ENCODE results near the gene SMIM32.

The SMIM32 gene

DNA sequence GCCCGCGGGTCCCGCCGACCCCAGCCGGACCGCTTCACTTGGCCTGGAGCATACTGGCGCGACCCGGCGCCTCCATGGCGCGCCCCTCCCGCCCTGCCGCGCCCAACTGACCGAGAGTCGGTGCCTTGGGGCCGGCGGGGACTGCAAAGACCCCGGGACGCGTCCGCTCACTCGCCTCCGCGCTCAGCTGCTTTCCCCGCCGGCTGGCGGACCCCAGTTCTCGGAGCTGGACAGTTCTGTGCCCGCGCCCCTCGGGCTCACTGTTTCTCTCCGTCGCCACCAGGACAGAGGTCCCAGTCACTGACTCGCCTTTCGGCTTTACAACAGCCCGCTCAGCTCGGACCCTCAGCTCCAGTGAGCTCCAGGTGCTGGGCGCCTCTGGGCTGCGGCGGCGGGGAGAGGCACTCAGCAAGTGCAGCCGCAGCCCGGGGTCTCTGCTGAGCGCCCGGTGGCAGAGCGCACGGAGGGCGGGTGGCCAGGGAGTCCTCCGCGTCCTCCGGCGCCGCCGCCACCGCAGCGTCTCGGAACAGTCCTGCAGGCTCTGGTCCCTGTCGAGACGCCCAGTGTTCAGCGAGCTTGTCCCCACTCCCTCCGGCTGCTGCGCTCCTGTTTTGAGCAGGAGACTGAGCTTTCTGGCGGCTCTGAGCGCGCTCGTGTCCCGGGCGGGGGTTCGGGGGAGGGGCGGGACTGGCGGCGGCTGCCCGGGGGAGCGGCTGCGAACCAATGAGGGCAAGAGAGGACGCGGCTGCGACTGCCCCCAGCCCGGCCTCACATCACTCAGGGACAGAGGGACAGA, at the start of gene SMIM32:
Gene SMIM32, minus strand, starts transcription at position 637 of the 796 bp plus-strand sequence. CDS start 638 bp downstream, outside the sequence.
- DNase-seq: no peak

DNA sequence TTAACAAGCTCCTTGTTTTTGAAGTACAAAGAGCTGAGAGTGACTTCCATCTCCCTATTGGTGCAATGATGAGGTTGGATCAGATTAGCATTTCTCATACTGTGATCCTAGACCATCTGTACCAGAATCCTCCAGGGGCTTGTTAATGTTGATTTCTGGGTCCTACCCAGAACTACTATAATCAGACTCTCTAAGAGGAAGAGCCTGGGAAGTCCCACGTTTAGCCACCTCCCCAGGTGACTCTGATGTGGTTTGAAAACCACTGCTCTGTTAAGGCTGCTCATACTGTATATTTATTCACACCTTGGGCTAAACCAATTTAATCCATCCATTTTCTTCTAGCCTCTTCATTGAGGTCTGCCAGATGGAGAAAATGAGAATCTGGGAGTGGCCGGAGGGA, 49.6 kb upstream of the SMIM32 start:
- no peak for DNase-seq

DNA sequence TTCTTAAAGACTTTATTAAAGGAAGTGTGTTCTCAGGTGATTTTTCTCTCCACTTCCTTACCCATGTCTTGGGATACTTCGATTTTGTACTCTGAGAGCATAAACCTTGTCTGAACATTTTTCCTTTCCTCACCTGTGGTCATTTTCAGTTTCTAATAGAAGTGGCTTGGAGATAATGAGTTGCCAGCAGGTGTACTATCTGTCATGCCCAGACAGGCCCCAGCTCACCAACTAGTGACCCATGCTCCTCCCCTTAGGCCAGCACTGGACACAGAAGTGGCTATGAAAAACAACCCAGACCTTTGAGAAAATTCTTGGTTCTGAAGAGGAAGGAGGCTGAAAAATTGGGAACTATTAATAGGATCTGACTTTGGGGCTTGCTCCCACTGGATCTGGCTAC, 49.2 kb upstream of the SMIM32 start:
- DNase-seq: no peak

DNA sequence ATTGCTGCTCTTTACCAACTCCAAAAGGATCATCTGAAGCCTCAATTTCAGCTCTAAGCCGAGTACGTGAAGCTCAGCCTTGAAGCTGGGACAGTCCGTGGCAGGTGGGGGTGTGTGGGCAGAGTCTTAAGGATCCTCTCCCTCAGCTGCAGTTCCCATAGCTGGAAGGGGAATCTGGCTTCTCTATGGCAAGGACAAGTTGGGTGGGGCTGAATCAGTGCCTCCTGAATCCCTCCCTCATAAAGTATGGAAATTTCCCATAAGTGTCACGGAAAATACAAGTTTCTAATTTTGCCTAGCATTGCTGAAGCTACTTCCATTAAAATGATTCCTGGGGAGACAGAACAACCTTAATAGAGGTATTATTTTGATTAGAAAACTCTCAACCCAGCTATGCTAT, 47.9 kb upstream of the SMIM32 start:
- DNase-seq: no peak

DNA sequence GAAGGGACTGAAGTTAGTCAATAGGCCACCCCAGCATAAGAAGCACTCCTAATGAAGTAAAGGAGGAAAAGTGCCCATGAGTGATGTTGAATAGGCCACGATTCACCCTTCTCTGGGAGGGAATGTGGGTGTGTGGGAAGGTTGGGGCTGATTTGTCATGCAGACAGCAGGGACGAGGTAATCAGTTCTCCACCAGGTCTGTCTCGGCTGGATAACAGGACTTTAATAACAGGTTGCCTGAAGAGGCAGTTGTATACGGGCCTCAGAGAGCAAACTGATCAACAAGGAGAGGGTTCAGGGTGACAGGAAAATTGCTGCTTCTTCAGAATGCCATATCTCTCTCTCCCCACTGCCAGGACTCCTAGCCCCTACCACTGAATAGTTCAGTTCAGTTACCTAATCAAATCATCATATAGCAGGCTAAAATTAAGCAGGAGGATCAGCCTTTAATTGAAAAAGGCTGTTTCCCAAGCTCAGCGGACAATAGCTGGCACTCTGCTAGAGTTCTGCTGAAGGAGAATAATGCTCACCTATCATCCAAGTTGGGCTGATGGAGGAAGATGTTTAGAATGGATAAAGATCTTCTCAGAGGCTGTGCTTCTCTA, 43.6 kb upstream of the SMIM32 start:
- DNase-seq: no peak

DNA sequence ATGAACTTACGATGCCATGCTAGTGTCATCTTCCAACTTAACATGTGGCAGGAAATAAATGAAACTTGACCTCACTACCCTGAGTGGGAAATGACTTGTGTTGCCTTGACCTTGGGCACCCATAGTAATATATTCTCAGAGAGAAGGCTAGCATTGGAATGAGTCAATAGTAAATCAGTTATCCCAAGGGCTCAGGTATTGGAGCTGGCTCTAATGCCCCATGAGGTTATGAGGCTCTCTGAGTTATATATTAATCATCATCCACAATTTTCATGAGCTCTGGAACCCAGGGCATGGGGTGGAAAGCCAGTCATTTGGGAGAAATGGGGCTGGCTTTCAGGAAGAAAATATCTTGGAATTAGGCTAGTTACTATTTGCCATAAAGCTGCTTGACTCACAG, 42.4 kb upstream of the SMIM32 start:
- no peak for DNase-seq

DNA sequence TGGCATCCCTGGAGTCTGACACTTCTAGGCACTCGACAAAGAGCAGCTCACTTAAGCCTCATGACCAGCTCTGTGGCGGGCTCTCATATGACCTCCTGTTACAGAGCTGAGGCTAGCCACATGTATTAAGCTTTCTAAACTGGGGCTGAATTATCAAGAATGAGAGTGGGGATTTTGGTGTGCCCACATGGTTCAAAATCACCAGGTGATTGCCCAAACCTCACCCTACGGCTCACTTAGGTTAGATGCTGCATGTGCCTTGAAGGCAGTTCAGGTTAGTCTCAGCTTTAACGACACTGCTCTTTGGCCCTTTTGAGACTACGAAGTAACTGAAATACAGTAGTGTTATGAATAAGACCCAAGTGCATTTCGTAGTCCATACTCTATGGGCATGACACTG, 39.4 kb upstream of the SMIM32 start:
- no peak for DNase-seq

DNA sequence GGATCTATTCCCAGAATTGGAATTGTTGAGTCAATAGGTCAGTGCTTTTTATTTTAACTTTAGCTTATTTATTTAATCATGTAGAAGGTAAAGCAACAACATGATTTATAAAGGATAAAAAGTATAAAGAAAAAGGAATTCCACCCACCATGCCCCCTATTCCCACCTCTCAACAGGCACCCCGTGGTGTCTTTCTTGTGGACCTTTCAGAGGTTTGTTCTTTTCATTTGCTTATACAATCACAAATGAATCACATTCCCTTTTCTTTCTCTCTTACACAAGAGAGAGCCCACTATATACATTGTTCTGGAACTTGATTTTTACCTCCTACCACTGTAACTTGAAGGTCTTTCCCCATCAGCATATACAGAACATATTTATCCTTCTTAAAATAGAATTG, 37.2 kb upstream of the SMIM32 start:
- no peak for DNase-seq

DNA sequence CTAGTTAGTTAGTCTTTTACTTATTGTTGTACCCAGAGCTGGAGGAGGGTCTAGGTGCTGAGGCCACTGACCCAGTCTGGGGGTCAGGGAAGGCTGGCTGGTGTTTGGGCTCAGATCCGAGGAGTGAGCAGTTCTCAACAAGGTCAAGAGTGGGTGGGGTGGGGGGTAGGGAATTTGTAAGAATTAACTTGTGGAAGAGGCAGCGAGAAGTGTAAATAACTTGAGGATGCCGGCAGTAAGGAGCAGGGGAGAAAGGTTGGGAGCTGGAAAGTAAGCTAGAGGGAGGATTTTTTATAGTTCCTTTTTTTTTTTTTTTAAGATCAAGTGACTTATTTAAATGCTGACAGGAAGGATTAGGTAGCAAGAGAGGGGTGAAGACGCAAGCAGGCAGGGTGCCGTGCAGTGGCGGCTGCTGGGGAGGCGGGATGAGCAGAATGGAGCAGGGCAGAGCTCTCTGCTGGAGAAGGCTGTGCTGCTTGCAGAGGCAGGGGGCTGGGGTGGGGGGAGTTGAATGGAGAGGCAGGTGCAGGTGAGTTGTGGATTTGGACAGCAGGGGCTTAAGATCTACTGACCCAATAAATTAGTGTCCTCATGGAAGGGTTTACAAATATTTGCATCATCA, 35.3 kb upstream of the SMIM32 start:
- no peak for DNase-seq

DNA sequence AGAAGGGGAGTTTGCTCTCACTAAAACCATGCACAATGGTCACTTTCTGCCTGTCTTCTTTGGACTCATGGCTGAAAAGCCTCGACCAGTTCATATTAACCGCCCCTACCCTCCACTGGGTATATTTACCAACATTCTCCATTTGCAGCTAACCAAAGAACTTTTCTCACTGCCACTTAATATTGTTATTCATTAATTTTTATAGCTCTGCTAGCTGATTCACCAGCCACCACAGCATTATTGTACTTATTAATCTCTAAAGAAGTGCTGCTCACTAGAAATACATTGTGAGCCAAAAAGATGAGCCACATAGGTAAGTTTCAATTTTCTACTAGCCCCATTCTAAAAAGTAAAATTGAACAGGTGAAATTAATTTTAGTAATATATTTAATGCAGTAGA, 33.4 kb upstream of the SMIM32 start:
- DNase-seq: no peak

DNA sequence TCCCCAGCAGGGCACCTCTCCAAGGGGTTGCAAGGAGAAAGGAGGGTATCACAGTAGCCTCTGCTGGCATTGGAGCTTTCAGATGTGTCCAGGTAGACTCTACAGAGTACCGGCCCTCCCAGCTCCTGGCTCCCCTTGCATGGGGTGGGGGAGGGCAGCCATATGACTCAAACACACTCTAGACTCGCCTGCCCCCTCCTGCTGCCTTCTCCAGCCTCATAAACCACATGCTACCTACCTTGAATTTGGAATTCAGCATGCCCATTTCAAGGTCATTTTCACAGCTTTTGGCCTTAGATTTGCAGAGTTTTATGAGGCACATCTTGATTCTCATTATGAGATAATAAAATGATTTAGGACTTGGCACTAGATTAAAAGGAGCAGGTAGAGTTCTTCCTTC, 32.8 kb upstream of the SMIM32 start:
- no peak for DNase-seq

DNA sequence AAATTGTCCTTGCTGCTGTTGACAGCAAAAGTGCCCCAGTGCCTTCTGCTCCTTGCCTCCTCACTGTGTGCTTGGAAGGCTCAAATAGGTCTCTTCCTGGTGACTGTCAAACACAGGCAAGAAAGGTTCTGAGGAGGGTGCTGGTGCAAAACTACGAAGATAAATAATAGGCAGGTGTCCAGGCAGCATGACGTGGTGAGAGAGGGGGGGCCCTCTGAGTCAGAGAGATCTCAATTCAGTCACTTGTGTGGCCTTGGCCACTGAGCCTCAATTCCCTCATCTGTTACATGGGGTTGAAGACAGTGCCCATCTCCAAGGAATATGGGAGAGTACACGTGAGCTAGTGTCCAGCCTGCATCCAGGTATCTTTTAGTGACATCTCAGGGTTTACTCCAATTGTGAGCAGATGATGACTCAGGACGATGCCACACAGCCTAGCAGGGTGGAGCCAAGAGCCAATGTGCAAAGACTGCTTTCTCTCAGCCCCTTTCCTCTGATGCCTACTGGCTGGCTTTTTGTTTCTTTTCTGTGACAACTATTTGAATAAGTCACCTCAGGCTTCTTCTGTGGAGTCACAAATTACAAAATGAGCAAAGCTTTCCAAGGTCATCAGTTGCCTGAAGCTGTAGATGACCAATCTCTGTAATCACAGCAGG, 29.7 kb upstream of the SMIM32 start:
- no peak for DNase-seq

DNA sequence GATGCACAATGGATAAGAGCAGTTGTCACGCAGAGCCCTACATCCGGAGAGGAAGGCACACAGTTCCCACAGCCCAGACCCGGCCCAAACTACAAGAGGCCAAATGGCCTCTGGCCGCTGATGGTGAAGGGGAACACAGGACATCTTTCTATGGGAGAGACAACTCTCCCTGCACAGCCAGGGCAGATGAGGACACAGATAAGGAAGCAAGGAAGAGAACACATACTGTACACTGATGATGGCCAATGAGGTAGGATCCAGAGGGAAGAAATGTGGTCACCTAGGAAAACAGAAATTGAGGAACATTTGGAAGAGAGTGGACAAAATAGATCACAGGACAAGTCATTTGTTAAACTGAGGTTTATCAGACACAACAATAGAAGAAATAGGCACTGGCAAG, 28.4 kb upstream of the SMIM32 start:
- DNase-seq: no peak

DNA sequence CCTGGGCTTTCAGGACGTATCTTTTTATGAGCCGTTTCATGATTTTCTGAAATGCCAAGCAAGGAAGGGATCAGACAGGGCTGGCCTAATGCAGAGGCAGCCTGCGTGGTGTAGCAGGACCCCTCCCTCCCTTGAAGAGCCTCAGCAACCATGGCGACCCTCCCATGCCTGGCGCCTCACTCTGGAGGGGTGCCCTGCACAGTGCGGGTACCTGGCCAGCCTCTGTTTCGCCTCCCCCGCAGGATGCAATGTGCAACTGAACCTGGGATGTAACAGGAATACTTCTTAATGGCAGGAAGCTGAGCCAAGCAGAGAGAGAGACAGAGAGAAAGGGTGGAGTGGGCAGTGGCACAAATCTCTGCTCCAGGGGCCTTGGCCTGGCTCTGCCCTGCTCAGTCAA, 23.3 kb upstream of the SMIM32 start:
- no peak for DNase-seq

DNA sequence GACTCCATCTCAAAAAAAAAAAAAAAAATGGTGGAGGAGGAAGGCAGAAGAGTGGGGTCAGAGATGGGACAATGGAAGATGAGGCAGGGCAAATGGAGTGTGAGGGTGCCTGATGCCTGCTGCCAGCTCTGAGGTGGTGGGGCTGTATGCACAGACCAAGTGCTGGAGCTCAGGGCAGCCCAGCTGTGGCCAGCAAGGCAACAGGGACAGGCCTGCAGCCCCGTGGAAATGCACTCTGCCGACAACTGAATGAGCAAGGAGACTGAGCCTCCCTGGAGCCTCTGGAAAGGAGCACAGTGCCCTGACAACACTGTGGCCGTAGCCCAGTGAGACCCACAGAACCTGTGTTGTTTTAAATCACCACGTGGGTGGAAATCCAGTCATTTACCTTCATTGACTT, 22.9 kb upstream of the SMIM32 start:
- no peak for DNase-seq

DNA sequence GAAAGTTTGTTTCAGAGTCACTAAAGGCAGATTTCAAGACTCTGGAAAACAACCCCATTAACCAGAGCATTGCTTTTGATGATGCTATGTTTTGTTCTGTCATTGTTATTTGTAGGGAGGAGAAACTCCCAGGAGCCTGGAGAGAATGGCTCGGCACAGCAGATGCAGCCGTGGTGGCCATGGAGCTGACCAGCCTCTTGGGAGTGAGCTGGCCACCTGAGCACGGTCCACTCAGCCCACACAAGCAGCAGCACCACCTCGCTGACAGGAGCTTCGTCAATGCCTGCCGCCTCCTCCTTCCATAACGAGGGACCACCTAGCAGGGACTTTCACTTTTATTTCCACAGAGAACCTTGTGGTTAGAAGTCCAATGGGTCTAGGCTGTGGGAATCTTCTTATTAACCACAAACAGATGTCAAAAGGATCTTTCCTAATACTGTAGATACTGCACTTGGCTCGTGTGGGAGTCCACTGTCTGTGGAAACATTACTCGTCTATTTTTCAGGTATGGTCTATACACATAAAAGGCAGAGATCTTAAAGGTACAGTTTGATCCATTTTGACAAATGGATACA, 21.0 kb upstream of the SMIM32 start:
- DNase-seq: no peak

DNA sequence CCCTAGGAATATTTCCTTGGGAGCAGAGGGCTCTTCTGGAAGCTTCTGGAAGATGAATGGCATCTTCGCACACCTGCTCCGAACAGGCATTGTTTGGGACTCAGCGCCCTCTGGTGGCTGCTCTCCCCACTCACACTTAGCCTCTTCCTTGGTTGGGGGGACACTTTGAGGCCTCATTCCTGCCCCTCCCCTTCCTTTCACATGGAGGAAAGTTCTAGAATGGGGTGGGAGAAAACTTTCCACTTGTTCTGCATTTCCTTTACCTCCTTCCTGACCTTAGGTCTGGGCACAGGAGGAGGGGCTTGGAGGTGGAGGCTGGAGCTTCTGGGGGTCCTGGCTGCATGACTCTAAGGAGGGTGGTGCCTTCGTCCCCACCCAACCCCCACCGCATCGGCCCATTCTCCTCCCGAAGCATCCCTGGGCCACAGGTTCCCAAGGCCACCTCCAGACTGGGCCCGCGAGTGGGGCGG, 19.3 kb upstream of the SMIM32 start:
- peak; percentile 43 for DNase-seq

DNA sequence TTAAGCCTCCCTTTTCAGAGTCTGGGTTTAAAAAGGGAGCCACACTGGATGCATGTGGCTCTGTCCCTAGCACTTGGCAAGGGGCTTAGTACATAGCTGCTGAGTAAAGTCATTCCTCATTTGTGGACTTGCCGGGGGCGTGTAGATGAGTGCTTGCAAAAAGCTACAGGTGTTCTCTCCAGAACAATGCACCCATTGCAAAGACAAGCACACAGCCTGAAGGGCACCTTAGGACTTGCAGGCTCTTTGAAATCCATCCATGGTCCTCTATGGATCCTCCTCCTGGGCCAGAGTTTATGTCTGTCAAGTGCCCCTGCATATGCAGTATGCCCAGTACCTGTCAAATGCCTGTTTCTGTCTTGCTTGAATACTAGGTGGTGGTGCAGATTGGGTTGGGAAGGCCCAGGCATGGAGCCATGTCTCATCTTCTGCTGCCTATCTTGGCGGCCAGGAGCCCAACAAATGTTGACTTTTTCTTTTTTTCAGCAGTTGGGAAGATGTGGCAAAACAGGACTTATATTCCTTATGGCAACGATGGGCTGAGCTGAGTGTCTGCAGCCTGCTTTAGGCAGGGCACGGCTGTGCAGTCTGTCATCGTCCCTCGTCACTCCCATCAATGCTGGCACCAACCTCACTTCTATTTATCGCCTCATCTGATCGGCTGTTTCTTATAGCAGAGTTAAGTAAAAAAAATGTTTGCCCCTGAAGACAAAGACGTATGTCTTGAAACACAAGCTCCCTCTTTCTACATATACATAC, 18.5 kb upstream of the SMIM32 start:
- no peak for DNase-seq

DNA sequence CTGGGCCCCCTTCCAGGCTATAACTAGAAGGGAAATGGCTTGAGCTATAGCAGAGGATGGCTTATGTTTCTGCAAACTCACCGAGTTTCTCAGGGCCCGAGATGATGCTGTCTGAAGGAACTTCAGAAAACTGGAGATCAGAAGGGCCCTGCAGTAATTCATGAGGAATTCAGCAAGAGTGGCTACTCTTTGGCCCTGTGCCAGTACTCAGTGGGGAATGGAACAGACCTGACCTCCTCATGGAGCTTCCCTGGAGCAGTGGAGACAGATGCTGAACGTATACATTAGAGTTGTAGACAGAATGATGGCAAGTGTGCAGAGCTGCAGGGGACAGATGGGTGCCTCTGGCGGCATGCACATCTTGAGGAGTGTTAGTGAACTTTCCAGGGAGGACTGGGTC, 17.3 kb upstream of the SMIM32 start:
- DNase-seq: no peak

DNA sequence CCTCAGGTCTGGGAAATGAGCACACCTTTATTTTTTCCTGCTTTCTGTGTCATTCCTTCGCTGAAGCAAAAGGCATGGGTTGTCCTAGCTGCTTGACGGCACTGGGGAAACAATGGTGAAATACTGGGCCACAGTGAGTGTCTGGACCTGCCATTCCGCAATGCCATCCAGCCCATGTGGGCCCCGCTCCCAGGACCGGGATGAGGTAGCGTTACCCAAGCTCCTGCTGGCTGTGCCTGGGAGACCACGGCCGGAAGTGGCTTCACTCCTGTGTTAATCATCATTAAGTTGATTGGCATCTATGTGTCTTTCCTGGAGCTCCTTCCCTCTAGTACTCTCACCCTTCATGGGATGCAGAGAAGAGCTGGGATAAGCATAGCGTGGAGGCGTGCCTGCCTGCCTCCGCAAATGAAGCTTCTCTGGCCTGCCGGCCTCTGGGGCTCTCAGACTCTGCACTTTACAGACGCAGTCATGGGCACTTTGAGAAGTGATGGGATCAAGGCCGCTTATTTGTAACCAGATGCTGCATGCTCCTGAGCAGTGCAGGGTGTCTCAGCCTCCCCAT, 16.5 kb upstream of the SMIM32 start:
- no peak for DNase-seq

DNA sequence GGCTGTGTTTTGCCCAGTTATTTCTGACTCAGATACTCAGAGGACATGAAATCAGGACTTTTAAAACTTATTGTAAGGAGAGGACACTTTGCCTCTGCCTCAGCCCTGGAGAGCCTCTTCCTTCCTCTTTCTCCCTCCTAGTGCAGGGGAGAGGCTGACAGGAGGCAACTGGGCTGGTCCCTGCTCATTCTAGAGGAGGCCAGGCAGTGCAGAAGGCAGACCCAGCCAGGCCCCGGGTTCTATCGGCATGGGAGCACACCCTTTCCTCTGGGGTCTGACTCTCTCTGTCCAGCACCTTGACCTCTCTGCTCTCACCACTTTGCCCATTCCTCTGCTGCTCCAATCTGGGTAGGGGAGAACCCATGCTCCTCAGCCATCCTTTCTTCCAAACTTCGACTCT, 16.0 kb upstream of the SMIM32 start:
- no peak for DNase-seq

DNA sequence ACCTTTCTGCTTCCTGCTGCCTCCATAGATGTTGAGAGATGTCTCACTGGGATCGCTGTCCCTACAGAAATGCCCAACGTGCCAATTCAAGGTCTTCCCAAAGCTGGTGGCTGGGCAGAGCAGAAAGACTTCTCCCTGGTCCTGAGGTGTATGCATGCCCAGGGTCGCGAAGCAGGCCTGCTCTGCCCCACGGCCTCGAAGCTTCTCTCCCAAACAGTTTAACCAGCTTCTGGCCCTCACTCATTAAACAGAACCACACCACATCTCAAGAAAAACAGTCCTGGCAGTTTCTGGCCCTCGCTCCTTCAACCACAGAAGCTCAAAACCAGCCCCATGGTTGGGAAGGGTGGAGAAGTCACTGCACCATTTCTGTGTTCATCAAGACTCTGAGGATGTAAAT, 14.7 kb upstream of the SMIM32 start:
- no peak for DNase-seq

All from activated CD8-positive, alpha-beta memory T cell treated with anti-CD3 and anti-CD28 coated beads, Interleukin-2, amount 50 U/mL, for 4 hours (primary cell).